T-cell (primary cell): ENCODE measurements around the gene RNF215. TPM values are rescaled to one million over a fixed set of nuclear protein-coding genes. Genes with fewer than 3 reads are reported as not detected.

Source experiments
- ATAC-seq, 4 experiments: fragments of 200-7000 bp in 3 of 4; fragments of 150-1000 bp in 1 of 4; cut with Tn5 transposase; replicated peaks in 1 of 4; 1 replicate in 3 of 4; 2 replicates in 1 of 4; pipeline ENCODE4 v1.10.0; 2021; ENCODE audit warnings: moderate library complexity in 3 of 4, mild to moderate bottlenecking in 2 of 4, moderate number of reproducible peaks in 1 of 4
- CTCF ChIA-PET, 2 donors: fragments of 300-600 bp; sonication (Branson Sonifier 250); formaldehyde crosslinking; loops; one replicate each; lab custom pipeline; 2022; ENCODE audit warnings: antibody characterized with exemption in 2 of 2; lab: Charles Lee
- POLR2A ChIA-PET, 2 donors: fragments of 300-600 bp; sonication (Branson Sonifier 250); formaldehyde crosslinking; loops; one replicate each; lab custom pipeline; 2022; ENCODE audit warnings: antibody characterized with exemption in 2 of 2; lab: Charles Lee
- DNase-seq, 35 experiments: peaks; one replicate each; pipeline versions ENCODE4 v3.0.0 to v3.0.0-alpha.2; 2013 to 2023
- H3K27ac ChIP-seq: one replicate; pipeline ENCODE4 v1.5.1; 2013; ENCODE audit warnings: low read length
- H3K27me3 ChIP-seq, 2 experiments: replicated peaks in 1 of 2; 1 replicate in 1 of 2; 2 replicates in 1 of 2; pipeline versions ENCODE4 v1.6.1 to v1.7.0; 2013; ENCODE audit warnings: low read length in 1 of 2, mixed read lengths in 1 of 2; ENCODE audit not compliant: control insufficient read depth in 2 of 2, insufficient read depth in 2 of 2; ENCODE audit errors: extremely low read depth in 1 of 2
- H3K36me3 ChIP-seq, 2 donors: 1 replicate in 1 of 2; 2 replicates in 1 of 2; pipeline versions ENCODE4 v1.6.1 to v1.7.0; 2013; ENCODE audit warnings: low read length in 1 of 2; ENCODE audit not compliant: control insufficient read depth in 2 of 2, insufficient read depth in 1 of 2; ENCODE audit errors: extremely low read depth in 1 of 2
- H3K4me1 ChIP-seq, 2 experiments: 1 replicate in 1 of 2; 2 replicates in 1 of 2; pipeline versions ENCODE4 v1.6.1 to v1.7.0; 2013; ENCODE audit warnings: low read length in 2 of 2, mixed read lengths in 1 of 2; ENCODE audit not compliant: insufficient read depth in 2 of 2, control insufficient read depth in 1 of 2; ENCODE audit errors: extremely low read depth in 1 of 2
- H3K4me3 ChIP-seq, 2 donors: 1 replicate in 1 of 2; 2 replicates in 1 of 2; pipeline versions ENCODE4 v1.5.1 to v1.7.0; 2013; ENCODE audit warnings: mild to moderate bottlenecking in 2 of 2, low read length in 1 of 2, moderate library complexity in 1 of 2; ENCODE audit not compliant: control insufficient read depth in 1 of 2; ENCODE audit errors: extremely low read depth in 1 of 2
- H3K9me3 ChIP-seq: 2 replicates; pipeline ENCODE4 v1.7.0; 2013
- H3K27ac Mint-ChIP-seq, 2 donors: one replicate each; pipeline ENCODE4 v1.8.0; 2020 to 2021; ENCODE audit warnings: mild to moderate bottlenecking in 2 of 2, mixed read lengths in 2 of 2
- H3K27me3 Mint-ChIP-seq, 2 donors: one replicate each; pipeline ENCODE4 v1.8.0; 2021 to 2022; ENCODE audit warnings: mixed read lengths in 2 of 2
- H3K36me3 Mint-ChIP-seq: one replicate; pipeline ENCODE4 v1.8.0; 2021; ENCODE audit warnings: mixed read lengths
- H3K4me1 Mint-ChIP-seq, 3 donors: one replicate each; pipeline ENCODE4 v1.8.0; 2020 to 2022; ENCODE audit warnings: mixed read lengths in 3 of 3, mild to moderate bottlenecking in 1 of 3
- H3K4me3 Mint-ChIP-seq, 3 donors: one replicate each; pipeline ENCODE4 v1.8.0; 2020 to 2022; ENCODE audit warnings: mild to moderate bottlenecking in 3 of 3, mixed read lengths in 3 of 3, moderate library complexity in 3 of 3
- H3K9me3 Mint-ChIP-seq, 3 donors: one replicate each; pipeline ENCODE4 v1.8.0; 2020 to 2022; ENCODE audit warnings: mixed read lengths in 3 of 3
- WGBS: methylation state at CpG from one replicate; pipeline ENCODE4 v1.1.5; 2013; ENCODE audit warnings: missing lambda C conversion rate; ENCODE audit not compliant: insufficient coverage; 5-methylcytosine and 5-hydroxymethylcytosine counted together
- total RNA-seq, 35 experiments: library from RNA in 6 of 35; stranded (reverse) in 6 of 35; fragments of 120-200 nt in 1 of 35; gene quantifications; one replicate each; pipeline versions ENCODE4 v1.2.1 to v1.2.4 and lab custom pipeline; 2013 to 2026

The RNF215 gene
- total RNA-seq, 5 donors from 2014 or later (not counting 1 experiment from before 2014, with no cell fraction given): 6.2 to 8.4 (median 6.3) TPM

GRCh38 chr22:30368420-30368819 lies 18.8 kb downstream of the RNF215 start:
- POLR2A ChIA-PET: no interaction called here
- no peak overlapping the region for H3K27ac Mint-ChIP-seq

GRCh38 chr22:30365891-30366290 lies 21.3 kb downstream of the RNF215 start:
- Mint-ChIP-seq H3K36me3 (peaks cover 10% of the 10 kb centered on the region), H3K4me1 (peaks cover 0 to 10% (median 0%) of the 10 kb centered on the region in 3 donors), H3K27me3 (no peaks in the 10 kb centered on the region), H3K27ac (no peak overlapping the region), H3K9me3 (no peaks in the 10 kb centered on the region), H3K4me3 (no peak overlapping the region)
- ChIA-PET CTCF (interaction anchor here in 1 of 2 donors (1.1 kb wide), 1 partner anchor 116 kb away, joined by 3 read pairs; no protein-coding TSS in a partner anchor), POLR2A (interaction anchor here in 1 of 2 donors (0.6 kb wide), 1 partner anchor 16 kb away, joined by 3 read pairs; no protein-coding TSS in a partner anchor)
- no peak for DNase-seq
- no peak for ATAC-seq
- peaks cover 0 to 6% of the 10 kb centered on the region in 2 donors for H3K36me3 ChIP-seq
- no peak overlapping the region for H3K27ac ChIP-seq
- H3K4me1 ChIP-seq: no peaks in the 10 kb centered on the region
- H3K4me3 ChIP-seq: no peak overlapping the region
- H3K27me3 ChIP-seq: no peaks in the 10 kb centered on the region
- WGBS: 94% methylated on average over 18 of the region's 18 CpGs
- H3K9me3 ChIP-seq: no peaks in the 10 kb centered on the region

More at GRCh38 chr22:30368420-30368819, 18.8 kb downstream of the RNF215 start:
- peaks cover 10% of the 10 kb centered on the region for H3K36me3 Mint-ChIP-seq
- H3K4me1 Mint-ChIP-seq: no peaks in the 10 kb centered on the region
- DNase-seq (no peak), ATAC-seq (no peak)
- H3K27me3 ChIP-seq: no peaks in the 10 kb centered on the region
- no peaks in the 10 kb centered on the region for H3K9me3 ChIP-seq
- no peak overlapping the region for H3K27ac ChIP-seq
- peaks cover 0 to 6% of the 10 kb centered on the region in 2 donors for H3K36me3 ChIP-seq
- H3K4me3 Mint-ChIP-seq: no peak overlapping the region
- CTCF ChIA-PET: interaction anchor here in 1 of 2 donors (0.6 kb wide), 1 partner anchor 37 kb away, joined by 3 read pairs; no protein-coding TSS in a partner anchor
- H3K9me3 Mint-ChIP-seq: no peaks in the 10 kb centered on the region
- H3K4me1 ChIP-seq: no peaks in the 10 kb centered on the region
- WGBS: 91% methylated on average over 9 of the region's 9 CpGs
- no peaks in the 10 kb centered on the region for H3K27me3 Mint-ChIP-seq
- H3K4me3 ChIP-seq: no peak overlapping the region

GRCh38 chr22:30362651-30363281 lies 24.4 kb downstream of the RNF215 start:
- H3K27ac ChIP-seq: no peak overlapping the region
- ChIA-PET CTCF (no interaction called here), POLR2A (no interaction called here)
- ATAC-seq: peak in 1 of 4 experiments; percentile 16
- H3K4me3 Mint-ChIP-seq: no peak overlapping the region
- H3K4me3 ChIP-seq: no peak overlapping the region
- peaks cover 0 to 6% of the 10 kb centered on the region in 2 donors for H3K36me3 ChIP-seq
- H3K27me3 ChIP-seq: no peaks in the 10 kb centered on the region
- peaks cover 10% of the 10 kb centered on the region for H3K36me3 Mint-ChIP-seq
- H3K27me3 Mint-ChIP-seq: peaks cover 0 to 2% of the 10 kb centered on the region in 2 donors
- DNase-seq: no peak
- peaks cover 0 to 3% of the 10 kb centered on the region in 2 experiments for H3K4me1 ChIP-seq
- peaks cover 3 to 15% (median 4%) of the 10 kb centered on the region in 3 donors for H3K4me1 Mint-ChIP-seq
- H3K9me3 ChIP-seq: no peaks in the 10 kb centered on the region
- 88% methylated on average over 3 of the region's 7 CpGs for WGBS
- H3K9me3 Mint-ChIP-seq: no peaks in the 10 kb centered on the region
- no peak overlapping the region for H3K27ac Mint-ChIP-seq

- H3K4me3 ChIP-seq: no peak overlapping the region
- H3K27me3 ChIP-seq: peaks cover 0 to 3% of the 10 kb centered on the region in 2 experiments
- ChIA-PET CTCF (interaction anchor here in 1 of 2 donors (1.2 kb wide), 1 partner anchor 74 kb away, joined by 3 read pairs; no protein-coding TSS in a partner anchor), POLR2A (no interaction called here)
- DNase-seq (no peak), ATAC-seq (no peak)
- no peak overlapping the region for H3K27ac ChIP-seq
- Mint-ChIP-seq H3K36me3 (peaks cover 10% of the 10 kb centered on the region), H3K4me3 (no peak overlapping the region), H3K27me3 (peaks cover 0 to 2% of the 10 kb centered on the region in 2 donors), H3K27ac (no peak overlapping the region), H3K9me3 (no peaks in the 10 kb centered on the region), H3K4me1 (peaks cover 7 to 22% (median 7%) of the 10 kb centered on the region in 3 donors)
- H3K36me3 ChIP-seq: peaks cover 0 to 6% of the 10 kb centered on the region in 2 donors
- H3K9me3 ChIP-seq: no peaks in the 10 kb centered on the region
- H3K4me1 ChIP-seq: peaks cover 0 to 10% of the 10 kb centered on the region in 2 experiments
- WGBS: 98% methylated on average over 5 of the region's 10 CpGs
Observed at GRCh38 chr22:30361916-30362650, 25.1 kb downstream of the RNF215 start.

GRCh38 chr22:30358541-30358940 lies 28.7 kb downstream of the RNF215 start:
- no peak for ATAC-seq
- Mint-ChIP-seq H3K27me3 (peaks cover 0 to 2% of the 10 kb centered on the region in 2 donors), H3K36me3 (peaks cover 10% of the 10 kb centered on the region), H3K4me1 (peaks cover 36 to 54% (median 38%) of the 10 kb centered on the region in 3 donors), H3K9me3 (no peaks in the 10 kb centered on the region), H3K4me3 (peak overlapping the region in 2 of 3 donors; percentile 73 to 96), H3K27ac (no peak overlapping the region)
- ChIA-PET POLR2A (no interaction called here), CTCF (no interaction called here)
- peaks cover 15 to 40% of the 10 kb centered on the region in 2 experiments for H3K4me1 ChIP-seq
- H3K27ac ChIP-seq: no peak overlapping the region
- H3K36me3 ChIP-seq: peaks cover 0 to 10% of the 10 kb centered on the region in 2 donors
- peaks cover 0 to 3% of the 10 kb centered on the region in 2 experiments for H3K27me3 ChIP-seq
- no peak for DNase-seq
- H3K9me3 ChIP-seq: no peaks in the 10 kb centered on the region
- 91% methylated on average over 5 of the region's 6 CpGs for WGBS
- H3K4me3 ChIP-seq: no peak overlapping the region

GRCh38 chr22:30357650-30358215 lies 29.5 kb downstream of the RNF215 start:
- H3K4me3 ChIP-seq: no peak overlapping the region
- peaks cover 12% of the 10 kb centered on the region for H3K36me3 Mint-ChIP-seq
- ChIA-PET POLR2A (interaction anchor here in 1 of 2 donors (0.6 kb wide), 1 partner anchor 31 kb away, joined by 4 read pairs; the partner anchor contains the start of gene TBC1D10A), CTCF (no interaction called here)
- H3K27me3 Mint-ChIP-seq: peaks cover 0 to 2% of the 10 kb centered on the region in 2 donors
- peak overlapping the region; percentile 55 to 76 for H3K27ac Mint-ChIP-seq
- peak overlapping the region; percentile 92 to 96 (median 95) for H3K4me3 Mint-ChIP-seq
- no peaks in the 10 kb centered on the region for H3K9me3 Mint-ChIP-seq
- ATAC-seq: no peak
- 89% methylated on average over 5 of the region's 22 CpGs for WGBS
- DNase-seq: no peak
- peaks cover 43 to 56% (median 44%) of the 10 kb centered on the region in 3 donors for H3K4me1 Mint-ChIP-seq
- peaks cover 0 to 3% of the 10 kb centered on the region in 2 experiments for H3K27me3 ChIP-seq
- no peaks in the 10 kb centered on the region for H3K9me3 ChIP-seq
- no peak overlapping the region for H3K27ac ChIP-seq
- H3K4me1 ChIP-seq: peaks cover 15 to 46% of the 10 kb centered on the region in 2 experiments
- H3K36me3 ChIP-seq: peaks cover 0 to 13% of the 10 kb centered on the region in 2 donors
